Esophagus muscularis mucosa (tissue), 4 donors: ENCODE data around the gene ASB5.

Experiments
- EP300 ChIP-seq: sonication (generic); formaldehyde crosslinking; IDR thresholded peaks from one replicate; pipeline ENCODE4 v1.6.1; 2017; ENCODE audit warnings: antibody characterized with exemption
- POLR2A ChIP-seq: fragments of 450-650 bp; IDR thresholded peaks from one replicate; pipeline ENCODE4 v1.6.1; 2017; ENCODE audit warnings: antibody characterized with exemption, moderate library complexity, mild to moderate bottlenecking, low read depth
- POLR2AphosphoS5 ChIP-seq, 2 donors: sonication (generic); formaldehyde crosslinking; IDR thresholded peaks; one replicate each; pipeline ENCODE4 v1.6.1; 2017; ENCODE audit warnings: antibody characterized with exemption in 2 of 2
- TF ChIP-seq, protein P1 (sequence below), 3 experiments: fragments of 200-600 bp in 2 of 3; fragments of 450-650 bp in 1 of 3; sonication (generic) in 2 of 3; IDR thresholded peaks; one replicate each; pipeline ENCODE4 v1.5.1; 2017 to 2019; ENCODE audit warnings: antibody characterized with exemption in 3 of 3, mild to moderate bottlenecking in 2 of 3, moderate library complexity in 1 of 3

DNA sequence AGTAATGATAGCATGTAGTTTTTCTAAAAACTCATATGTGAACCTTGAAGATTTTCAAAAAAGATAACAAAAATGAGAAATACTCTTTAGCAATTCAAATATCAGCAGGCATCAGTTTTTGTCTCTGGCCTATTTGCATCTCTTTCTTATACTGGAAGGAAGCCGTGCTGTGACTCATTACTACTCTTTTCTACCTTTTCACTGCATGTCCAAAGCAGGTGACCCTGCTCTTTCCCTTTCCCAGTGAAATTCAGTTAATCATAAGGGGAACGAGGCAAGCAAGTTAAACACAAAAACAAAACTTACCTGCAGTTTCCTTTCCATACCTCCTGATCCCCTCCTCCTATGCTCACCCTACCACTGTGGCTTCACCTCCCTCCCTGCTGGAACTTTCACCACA, 83.0 kb downstream of the ASB5 start:
- TF ChIP-seq POLR2A (no peak), POLR2AphosphoS5 (IDR thresholded peaks at IDR 0.05) (no peak), EP300 (no peak)
- TF ChIP-seq, protein P1, sequence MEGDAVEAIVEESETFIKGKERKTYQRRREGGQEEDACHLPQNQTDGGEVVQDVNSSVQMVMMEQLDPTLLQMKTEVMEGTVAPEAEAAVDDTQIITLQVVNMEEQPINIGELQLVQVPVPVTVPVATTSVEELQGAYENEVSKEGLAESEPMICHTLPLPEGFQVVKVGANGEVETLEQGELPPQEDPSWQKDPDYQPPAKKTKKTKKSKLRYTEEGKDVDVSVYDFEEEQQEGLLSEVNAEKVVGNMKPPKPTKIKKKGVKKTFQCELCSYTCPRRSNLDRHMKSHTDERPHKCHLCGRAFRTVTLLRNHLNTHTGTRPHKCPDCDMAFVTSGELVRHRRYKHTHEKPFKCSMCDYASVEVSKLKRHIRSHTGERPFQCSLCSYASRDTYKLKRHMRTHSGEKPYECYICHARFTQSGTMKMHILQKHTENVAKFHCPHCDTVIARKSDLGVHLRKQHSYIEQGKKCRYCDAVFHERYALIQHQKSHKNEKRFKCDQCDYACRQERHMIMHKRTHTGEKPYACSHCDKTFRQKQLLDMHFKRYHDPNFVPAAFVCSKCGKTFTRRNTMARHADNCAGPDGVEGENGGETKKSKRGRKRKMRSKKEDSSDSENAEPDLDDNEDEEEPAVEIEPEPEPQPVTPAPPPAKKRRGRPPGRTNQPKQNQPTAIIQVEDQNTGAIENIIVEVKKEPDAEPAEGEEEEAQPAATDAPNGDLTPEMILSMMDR (IDR thresholded peaks at IDR 0.05), result no peak
